ENCODE measurements around the gene ADAMTS6. TPM values are rescaled to one million over a fixed set of nuclear protein-coding genes. Genes with fewer than 3 reads are reported as not detected.
"Not testable (repeated sequence)": the region's sequence is repeated elsewhere in the genome, so short reads cannot be mapped to it uniquely, and the experiment has no call there.

ADAMTS6 gene
- total and polyA plus RNA-seq, 11 donors = 0.28 to 4.3 (median 3.0) TPM

GRCh38 chr5:65508978-65509377, 27.3 kb upstream of the ADAMTS6 start:
- ATAC-seq (no peak), DNase-seq (no peak)
- Histone ChIP-seq H3K27me3 (no peaks in the 10 kb centered on the region), H3K36me3 (no peaks in the 10 kb centered on the region), H3K4me3 (no peak overlapping the region), H3K4me1 (no peaks in the 10 kb centered on the region), H3K9me3 (no peaks in the 10 kb centered on the region), H3K27ac (no peak overlapping the region)
- WGBS, 4 donors = 95 to 98% (median 95%) methylated on average over 2 of the region's 2 CpGs
- no peak for TF ChIP-seq POLR2A (IDR thresholded peaks at IDR 0.05)
- TF ChIP-seq CTCF (IDR thresholded peaks at IDR 0.05) = no peak
- intact Hi-C loops (cut with DNase I) = no loop called here

- DNase-seq (no peak), ATAC-seq (no peak)
- Histone ChIP-seq H3K4me3 (no peak overlapping the region), H3K9me3 (no peaks in the 10 kb centered on the region), H3K27ac (no peak overlapping the region), H3K4me1 (no peaks in the 10 kb centered on the region), H3K36me3 (no peaks in the 10 kb centered on the region), H3K27me3 (no peaks in the 10 kb centered on the region)
- TF ChIP-seq CTCF (IDR thresholded peaks at IDR 0.05) (no peak), POLR2A (IDR thresholded peaks at IDR 0.05) (no peak)
- intact Hi-C loops (cut with DNase I) = no loop called here
- 82 to 89% (median 84%) methylated on average over 3 of the region's 3 CpGs for WGBS, 4 donors
Observed at GRCh38 chr5:65506961-65507360, 25.2 kb upstream of the ADAMTS6 start.

- no peaks in the 10 kb centered on the region for H3K4me1 ChIP-seq
- H3K36me3 ChIP-seq = no peaks in the 10 kb centered on the region
- H3K4me3 ChIP-seq = no peak overlapping the region
- H3K27ac ChIP-seq = no peak overlapping the region
- DNase-seq (no peak), ATAC-seq (no peak)
- TF ChIP-seq POLR2A (IDR thresholded peaks at IDR 0.05) = no peak
- TF ChIP-seq CTCF (IDR thresholded peaks at IDR 0.05) = no peak
- no peaks in the 10 kb centered on the region for H3K27me3 ChIP-seq
- intact Hi-C loops (cut with DNase I) = loop anchor here in 7 of 10 donors (5.0 to 10.0 kb wide), 7 partner anchors 124 to 854 kb away; no protein-coding TSS in a partner anchor
- WGBS, 4 donors = 94 to 96% (median 95%) methylated on average over 4 of the region's 4 CpGs
- no peaks in the 10 kb centered on the region for H3K9me3 ChIP-seq
Observed at GRCh38 chr5:65489119-65489518, 7.4 kb upstream of the ADAMTS6 start.

- DNase-seq, ATAC-seq, H3K27me3 ChIP-seq, H3K4me1 ChIP-seq, H3K36me3 ChIP-seq, H3K27ac ChIP-seq, H3K9me3 ChIP-seq, H3K4me3 ChIP-seq: not testable (repeated sequence)
- intact Hi-C loops (cut with DNase I) = loop anchor here in 7 of 10 donors (5.0 to 10.0 kb wide), 7 partner anchors 123 to 853 kb away; no protein-coding TSS in a partner anchor
- 71 to 81% (median 79%) methylated on average over 5 to 7 of the region's 7 CpGs for WGBS, 4 donors
Observed at GRCh38 chr5:65488038-65488687, 6.4 kb upstream of the ADAMTS6 start.

- ATAC-seq, H3K4me3 ChIP-seq, H3K36me3 ChIP-seq, H3K27me3 ChIP-seq, H3K27ac ChIP-seq, H3K9me3 ChIP-seq, H3K4me1 ChIP-seq, DNase-seq: not testable (repeated sequence)
- 90 to 97% (median 94%) methylated on average over 2 of the region's 2 CpGs for WGBS, 4 donors
- intact Hi-C loops (cut with DNase I) = loop anchor here in 7 of 10 donors (5.0 to 10.0 kb wide), 7 partner anchors 122 to 852 kb away; no protein-coding TSS in a partner anchor
Observed at GRCh38 chr5:65486803-65487202, 5.1 kb upstream of the ADAMTS6 start.

All from heart left ventricle (tissue), 16 donors.